Chondrocyte (in vitro differentiated cells): ENCODE measurements around the gene GZF1. TPM values are rescaled to one million over a fixed set of nuclear protein-coding genes. Genes with fewer than 3 reads are reported as not detected.
"Not testable (repeated sequence)": the region's sequence is repeated elsewhere in the genome, so short reads cannot be mapped to it uniquely, and the experiment has no call there.

Experiments used
- DNase-seq: peaks from one replicate; pipeline ENCODE4 v3.0.0; 2021; ENCODE audit warnings: mixed read lengths, low spot score
- H3K27ac Mint-ChIP-seq: one replicate; pipeline ENCODE4 v1.8.0; 2021; ENCODE audit warnings: mild to moderate bottlenecking, moderate library complexity, mixed read lengths; ENCODE audit not compliant: unreplicated experiment
- H3K27me3 Mint-ChIP-seq: 2 replicates; pipeline ENCODE4 v1.8.0; 2021; ENCODE audit warnings: low read depth, mixed read lengths
- H3K36me3 Mint-ChIP-seq: 2 replicates; pipeline ENCODE4 v1.8.0; 2021; ENCODE audit warnings: low read depth, mixed read lengths
- H3K4me1 Mint-ChIP-seq: 2 replicates; pipeline ENCODE4 v1.8.0; 2021; ENCODE audit warnings: low read depth, mild to moderate bottlenecking, mixed read lengths
- H3K4me3 Mint-ChIP-seq: one replicate; pipeline ENCODE4 v1.8.0; 2021; ENCODE audit warnings: mild to moderate bottlenecking, moderate library complexity, mixed read lengths; ENCODE audit not compliant: unreplicated experiment
- H3K9me3 Mint-ChIP-seq: 2 replicates; pipeline ENCODE4 v1.8.0; 2021; ENCODE audit warnings: low read depth, mixed read lengths
- total RNA-seq: library from RNA; stranded (reverse); gene quantifications from 3 replicates; pipeline ENCODE4 v1.2.1, GENCODE V29; 2021
- TF ChIP-seq, protein P1 (sequence below): fragments of 200-600 bp; sonication (generic); IDR thresholded peaks from 2 replicates; pipeline ENCODE4 v1.5.0; 2021; ENCODE audit warnings: antibody characterized with exemption, mild to moderate bottlenecking, moderate library complexity

The GZF1 gene
- total RNA-seq, 1 donor from 2014 or later: 11.4 TPM

- Mint-ChIP-seq H3K4me3 (no peak overlapping the region), H3K27ac (no peak overlapping the region), H3K4me1 (no peaks in the 10 kb centered on the region), H3K27me3 (no peaks in the 10 kb centered on the region), H3K36me3 (no peaks in the 10 kb centered on the region), H3K9me3 (no peaks in the 10 kb centered on the region)
- TF ChIP-seq, protein P1, sequence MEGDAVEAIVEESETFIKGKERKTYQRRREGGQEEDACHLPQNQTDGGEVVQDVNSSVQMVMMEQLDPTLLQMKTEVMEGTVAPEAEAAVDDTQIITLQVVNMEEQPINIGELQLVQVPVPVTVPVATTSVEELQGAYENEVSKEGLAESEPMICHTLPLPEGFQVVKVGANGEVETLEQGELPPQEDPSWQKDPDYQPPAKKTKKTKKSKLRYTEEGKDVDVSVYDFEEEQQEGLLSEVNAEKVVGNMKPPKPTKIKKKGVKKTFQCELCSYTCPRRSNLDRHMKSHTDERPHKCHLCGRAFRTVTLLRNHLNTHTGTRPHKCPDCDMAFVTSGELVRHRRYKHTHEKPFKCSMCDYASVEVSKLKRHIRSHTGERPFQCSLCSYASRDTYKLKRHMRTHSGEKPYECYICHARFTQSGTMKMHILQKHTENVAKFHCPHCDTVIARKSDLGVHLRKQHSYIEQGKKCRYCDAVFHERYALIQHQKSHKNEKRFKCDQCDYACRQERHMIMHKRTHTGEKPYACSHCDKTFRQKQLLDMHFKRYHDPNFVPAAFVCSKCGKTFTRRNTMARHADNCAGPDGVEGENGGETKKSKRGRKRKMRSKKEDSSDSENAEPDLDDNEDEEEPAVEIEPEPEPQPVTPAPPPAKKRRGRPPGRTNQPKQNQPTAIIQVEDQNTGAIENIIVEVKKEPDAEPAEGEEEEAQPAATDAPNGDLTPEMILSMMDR: no peak
- no peak for DNase-seq
Measured at GRCh38 chr20:23343590-23343989, 18.4 kb upstream of the GZF1 start.

GRCh38 chr20:23344336-23344735 lies 17.6 kb upstream of the GZF1 start:
- Mint-ChIP-seq H3K9me3 (no peaks in the 10 kb centered on the region), H3K27me3 (no peaks in the 10 kb centered on the region), H3K4me1 (peaks cover 3% of the 10 kb centered on the region), H3K36me3 (no peaks in the 10 kb centered on the region), H3K4me3 (no peak overlapping the region), H3K27ac (no peak overlapping the region)
- no peak for DNase-seq
- TF ChIP-seq, protein P1: no peak

DNA sequence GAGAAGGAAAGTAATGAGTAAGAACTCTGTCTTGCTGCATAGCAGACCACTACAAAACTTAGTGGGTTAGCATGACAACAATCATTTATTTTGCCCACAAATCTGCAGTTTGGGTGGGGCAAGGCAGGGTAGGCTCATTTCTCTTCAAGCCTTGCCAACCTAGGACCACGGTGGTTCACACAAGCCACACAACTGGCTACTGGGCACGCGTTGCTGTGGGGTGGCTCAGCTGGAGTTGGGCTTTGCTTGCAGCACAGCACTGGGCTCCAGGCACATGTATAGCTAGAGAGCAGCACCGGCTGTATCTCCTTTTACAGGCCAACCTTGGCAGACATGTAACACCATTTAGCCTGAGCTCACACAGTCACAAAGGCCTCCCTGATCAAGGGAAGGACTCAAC lies 16.0 kb upstream of the GZF1 start:
- no peak overlapping the region for H3K4me3 Mint-ChIP-seq
- H3K4me1 Mint-ChIP-seq: peaks cover 6% of the 10 kb centered on the region
- H3K27ac Mint-ChIP-seq: no peak overlapping the region
- TF ChIP-seq, protein P1: no peak
- H3K27me3 Mint-ChIP-seq: no peaks in the 10 kb centered on the region
- no peaks in the 10 kb centered on the region for H3K9me3 Mint-ChIP-seq
- DNase-seq: no peak
- no peaks in the 10 kb centered on the region for H3K36me3 Mint-ChIP-seq

GRCh38 chr20:23347791-23348190 lies 14.2 kb upstream of the GZF1 start:
- DNase-seq: no peak
- no peaks in the 10 kb centered on the region for H3K27me3 Mint-ChIP-seq
- H3K9me3 Mint-ChIP-seq: no peaks in the 10 kb centered on the region
- no peaks in the 10 kb centered on the region for H3K36me3 Mint-ChIP-seq
- TF ChIP-seq, protein P1: no peak
- no peak overlapping the region for H3K4me3 Mint-ChIP-seq
- no peak overlapping the region for H3K27ac Mint-ChIP-seq
- H3K4me1 Mint-ChIP-seq: peaks cover 20% of the 10 kb centered on the region

DNA sequence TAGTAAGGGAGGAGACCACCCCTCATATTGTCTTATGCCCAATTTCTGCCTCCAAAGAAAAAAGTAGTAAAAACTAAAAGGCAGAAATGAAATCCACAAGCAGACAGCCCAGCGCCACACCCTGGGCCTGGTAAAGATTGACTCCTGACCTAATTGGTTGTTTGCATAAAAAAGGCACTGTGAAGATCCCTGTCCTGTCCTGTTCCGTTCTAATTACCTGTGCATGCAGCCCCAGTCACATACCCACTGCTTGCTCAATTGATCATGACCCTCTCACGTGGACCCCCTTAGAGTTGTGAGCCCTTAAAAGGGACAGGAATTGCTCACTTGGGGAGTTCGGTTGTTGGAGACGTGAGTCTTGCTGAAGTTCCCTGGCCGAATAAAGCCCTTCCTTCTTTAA lies 13.5 kb upstream of the GZF1 start:
- H3K4me3 Mint-ChIP-seq: not testable (repeated sequence)

DNA sequence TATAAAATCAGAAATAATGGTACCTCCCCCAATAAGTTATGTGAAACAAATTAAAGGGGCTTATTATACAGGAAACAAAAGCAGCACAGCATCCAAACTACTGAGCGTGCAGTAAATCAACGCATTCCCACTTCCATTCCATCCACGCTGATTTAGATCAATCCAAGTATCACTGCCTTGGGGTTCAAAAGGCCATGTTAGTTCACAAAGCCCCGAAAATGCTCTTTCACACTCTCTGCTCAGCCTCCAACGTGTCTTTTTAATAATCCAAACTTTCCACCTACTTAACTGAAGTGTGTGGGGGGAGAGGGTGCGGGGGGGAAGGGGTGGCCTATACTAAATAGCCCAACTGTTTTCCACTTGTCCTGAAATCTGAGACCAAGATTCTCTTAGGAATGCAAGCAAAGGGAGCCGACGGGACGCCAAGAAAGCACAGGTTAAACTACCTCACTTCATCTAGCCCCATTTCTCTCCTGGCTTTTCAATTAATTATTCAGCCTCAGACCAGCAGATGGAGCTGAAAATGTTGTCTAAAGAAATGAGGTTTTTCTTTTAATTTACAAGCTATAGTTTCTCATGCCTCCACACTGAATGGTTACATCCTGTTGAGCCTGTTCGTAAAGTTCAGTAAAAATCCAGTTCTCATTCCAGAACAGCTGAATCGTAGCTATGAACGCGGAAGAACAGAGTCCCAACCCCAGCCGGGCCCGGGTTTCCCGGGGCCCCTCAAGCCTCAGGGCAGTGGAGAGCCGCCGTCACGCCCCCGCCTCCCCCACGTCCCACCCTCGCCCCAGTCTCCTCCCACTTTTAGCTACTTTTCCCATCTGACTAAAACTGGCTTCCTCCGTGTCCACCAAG lies 12.4 kb upstream of the GZF1 start:
- peaks cover 22% of the 10 kb centered on the region for H3K4me1 Mint-ChIP-seq
- no peaks in the 10 kb centered on the region for H3K9me3 Mint-ChIP-seq
- no peaks in the 10 kb centered on the region for H3K27me3 Mint-ChIP-seq
- no peak for DNase-seq
- TF ChIP-seq, protein P1: peak; percentile 83
- peak overlapping the region; percentile 94 for H3K4me3 Mint-ChIP-seq
- H3K27ac Mint-ChIP-seq: peak overlapping the region; percentile 100
- peaks cover under 1% of the 10 kb centered on the region for H3K36me3 Mint-ChIP-seq

More for the DNA sequence above, 13.5 kb upstream of the GZF1 start:
- H3K27ac Mint-ChIP-seq, H3K9me3 Mint-ChIP-seq, H3K27me3 Mint-ChIP-seq, DNase-seq, H3K36me3 Mint-ChIP-seq: not testable (repeated sequence)
- peaks cover 22% of the 10 kb centered on the region for H3K4me1 Mint-ChIP-seq
